ENCODE data around the gene PKDCC.

Gene PKDCC, protein sequence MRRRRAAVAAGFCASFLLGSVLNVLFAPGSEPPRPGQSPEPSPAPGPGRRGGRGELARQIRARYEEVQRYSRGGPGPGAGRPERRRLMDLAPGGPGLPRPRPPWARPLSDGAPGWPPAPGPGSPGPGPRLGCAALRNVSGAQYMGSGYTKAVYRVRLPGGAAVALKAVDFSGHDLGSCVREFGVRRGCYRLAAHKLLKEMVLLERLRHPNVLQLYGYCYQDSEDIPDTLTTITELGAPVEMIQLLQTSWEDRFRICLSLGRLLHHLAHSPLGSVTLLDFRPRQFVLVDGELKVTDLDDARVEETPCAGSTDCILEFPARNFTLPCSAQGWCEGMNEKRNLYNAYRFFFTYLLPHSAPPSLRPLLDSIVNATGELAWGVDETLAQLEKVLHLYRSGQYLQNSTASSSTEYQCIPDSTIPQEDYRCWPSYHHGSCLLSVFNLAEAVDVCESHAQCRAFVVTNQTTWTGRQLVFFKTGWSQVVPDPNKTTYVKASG

DNA sequence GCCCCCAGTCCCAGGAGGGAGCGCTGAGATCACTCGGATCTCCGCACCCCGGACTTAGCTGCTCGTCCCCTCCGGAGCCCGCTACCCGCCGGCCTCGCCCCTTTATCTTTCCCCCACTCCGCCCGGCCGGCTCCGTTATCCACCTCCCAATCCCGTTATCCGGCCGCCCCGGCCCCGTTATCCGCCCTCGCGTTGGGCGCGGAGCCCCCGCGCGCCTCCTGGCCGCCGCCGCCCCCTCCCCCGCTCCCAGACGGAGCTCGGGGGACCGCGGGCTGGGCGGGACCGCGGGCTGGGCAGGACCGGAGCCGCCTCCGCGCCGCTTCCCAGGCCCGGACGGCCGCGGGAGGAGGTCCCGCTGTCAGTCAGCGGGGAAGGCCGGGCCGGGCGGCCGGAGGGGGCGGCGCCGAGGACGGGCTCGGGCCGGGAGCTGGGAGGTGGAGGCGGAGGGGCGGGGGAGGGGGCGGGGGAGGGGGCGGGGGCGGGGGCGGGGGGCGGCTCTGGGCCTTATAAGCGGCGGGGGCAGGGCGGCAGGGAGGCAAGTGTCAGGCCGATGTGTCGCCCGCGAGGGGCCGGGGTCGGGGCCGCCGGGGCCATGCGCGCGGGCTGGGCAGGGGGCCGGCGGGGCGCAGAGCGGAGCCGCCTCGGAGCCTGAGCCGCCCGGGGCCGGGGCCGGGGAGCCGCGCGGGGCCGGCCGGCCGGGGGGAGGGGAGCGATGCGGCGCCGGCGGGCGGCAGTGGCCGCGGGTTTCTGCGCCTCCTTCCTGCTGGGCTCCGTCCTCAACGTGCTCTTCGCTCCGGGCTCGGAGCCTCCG lies at the start of gene PKDCC:
Gene PKDCC (plus strand): TSS at position 534 of the 811 bp plus-strand sequence. CDS start 179 bp downstream, at position 713.
- no peak for TF ChIP-seq ZFX (IDR thresholded peaks at IDR 0.05; ENCODE audit: borderline replicate concordance)
- no peak within 1 kb of the TSS for H3K27ac ChIP-seq

GRCh38 chr2:41998186-41999127 lies 49.4 kb upstream of the PKDCC start:
- no peak overlapping the region for H3K27ac ChIP-seq

GRCh38 chr2:41999128-41999480 lies 48.7 kb upstream of the PKDCC start:
- H3K27ac ChIP-seq = no peak overlapping the region
- TF ChIP-seq ZFX (IDR thresholded peaks at IDR 0.05; ENCODE audit: borderline replicate concordance) (no peak), CTCF (IDR thresholded peaks at IDR 0.05) (no peak)

More at GRCh38 chr2:41998186-41999127, 49.4 kb upstream of the PKDCC start:
- TF ChIP-seq CTCF (IDR thresholded peaks at IDR 0.05) (no peak), ZFX (IDR thresholded peaks at IDR 0.05; ENCODE audit: borderline replicate concordance) (no peak)

GRCh38 chr2:41999592-42000281 lies 48.1 kb upstream of the PKDCC start:
- no peak overlapping the region for H3K27ac ChIP-seq
- TF ChIP-seq CTCF (IDR thresholded peaks at IDR 0.05) = no peak
- no peak for TF ChIP-seq ZFX (IDR thresholded peaks at IDR 0.05; ENCODE audit: borderline replicate concordance)

DNA sequence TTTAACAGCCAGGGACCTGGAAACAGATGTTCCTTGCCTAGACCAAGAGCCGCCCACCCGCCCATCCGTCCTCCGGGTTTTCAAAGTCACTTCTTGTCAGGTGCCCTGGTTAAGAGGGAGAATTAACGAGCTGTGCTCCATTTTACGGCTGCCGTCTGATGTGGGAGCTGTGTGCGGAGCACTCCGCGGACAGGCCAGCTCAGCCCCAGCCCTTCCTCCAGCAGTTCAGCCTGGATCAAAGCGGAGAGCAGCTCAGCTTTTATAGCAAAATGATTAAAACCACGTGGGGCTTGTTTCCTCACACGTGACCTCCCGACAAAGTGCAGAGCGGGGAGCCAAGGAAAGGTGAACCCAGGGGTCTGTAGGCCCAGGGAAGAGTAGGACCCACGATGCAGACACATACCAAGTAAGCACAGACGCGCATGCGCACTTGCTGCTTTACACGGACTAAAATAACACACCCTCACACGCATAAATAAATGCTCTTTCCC lies 46.1 kb upstream of the PKDCC start:
- TF ChIP-seq CTCF (IDR thresholded peaks at IDR 0.05) = no peak
- TF ChIP-seq ZFX (IDR thresholded peaks at IDR 0.05; ENCODE audit: borderline replicate concordance) = no peak
- H3K27ac ChIP-seq = no peak overlapping the region

- H3K27ac ChIP-seq = no peak overlapping the region
- TF ChIP-seq CTCF (IDR thresholded peaks at IDR 0.05) (no peak), ZFX (IDR thresholded peaks at IDR 0.05; ENCODE audit: borderline replicate concordance) (no peak)
These were observed 40.3 kb upstream of the PKDCC start for GRCh38 chr2:42007551-42007950.
